ENCODE measurements around the gene USP46. TPM values are rescaled to one million over a fixed set of nuclear protein-coding genes. Genes with fewer than 3 reads are reported as not detected.

USP46 gene
- total RNA-seq, 1 donor: 19.4 TPM

DNA sequence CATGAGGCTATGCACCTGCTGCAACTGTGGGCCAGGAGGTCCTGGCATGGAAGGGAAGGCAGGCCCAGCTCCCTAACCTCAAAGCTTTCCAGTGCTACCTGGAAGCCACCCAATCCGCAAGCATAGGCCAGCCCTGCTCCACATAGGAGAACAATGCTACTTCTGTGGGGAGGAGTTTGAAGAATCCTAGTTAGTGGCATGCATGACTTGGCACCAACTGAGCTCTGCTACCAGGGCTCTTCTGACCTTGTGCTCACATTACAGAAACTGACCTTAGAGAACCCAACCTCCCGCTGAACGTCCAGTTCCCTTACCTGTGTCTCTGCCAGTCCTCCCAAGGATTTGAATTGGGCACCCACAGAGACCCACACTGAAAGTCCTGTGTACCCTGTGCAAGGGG is 58.8 kb downstream of the USP46 start:
- no peak overlapping the region for H3K4me3 ChIP-seq (ENCODE audit: low read depth, low read length)
- TF ChIP-seq, protein P1, sequence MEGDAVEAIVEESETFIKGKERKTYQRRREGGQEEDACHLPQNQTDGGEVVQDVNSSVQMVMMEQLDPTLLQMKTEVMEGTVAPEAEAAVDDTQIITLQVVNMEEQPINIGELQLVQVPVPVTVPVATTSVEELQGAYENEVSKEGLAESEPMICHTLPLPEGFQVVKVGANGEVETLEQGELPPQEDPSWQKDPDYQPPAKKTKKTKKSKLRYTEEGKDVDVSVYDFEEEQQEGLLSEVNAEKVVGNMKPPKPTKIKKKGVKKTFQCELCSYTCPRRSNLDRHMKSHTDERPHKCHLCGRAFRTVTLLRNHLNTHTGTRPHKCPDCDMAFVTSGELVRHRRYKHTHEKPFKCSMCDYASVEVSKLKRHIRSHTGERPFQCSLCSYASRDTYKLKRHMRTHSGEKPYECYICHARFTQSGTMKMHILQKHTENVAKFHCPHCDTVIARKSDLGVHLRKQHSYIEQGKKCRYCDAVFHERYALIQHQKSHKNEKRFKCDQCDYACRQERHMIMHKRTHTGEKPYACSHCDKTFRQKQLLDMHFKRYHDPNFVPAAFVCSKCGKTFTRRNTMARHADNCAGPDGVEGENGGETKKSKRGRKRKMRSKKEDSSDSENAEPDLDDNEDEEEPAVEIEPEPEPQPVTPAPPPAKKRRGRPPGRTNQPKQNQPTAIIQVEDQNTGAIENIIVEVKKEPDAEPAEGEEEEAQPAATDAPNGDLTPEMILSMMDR (IDR thresholded peaks at IDR 0.05; ENCODE audit: insufficient read depth, low read depth, low read length): no peak
- no peak for DNase-seq (ENCODE audit: low read depth)

DNA sequence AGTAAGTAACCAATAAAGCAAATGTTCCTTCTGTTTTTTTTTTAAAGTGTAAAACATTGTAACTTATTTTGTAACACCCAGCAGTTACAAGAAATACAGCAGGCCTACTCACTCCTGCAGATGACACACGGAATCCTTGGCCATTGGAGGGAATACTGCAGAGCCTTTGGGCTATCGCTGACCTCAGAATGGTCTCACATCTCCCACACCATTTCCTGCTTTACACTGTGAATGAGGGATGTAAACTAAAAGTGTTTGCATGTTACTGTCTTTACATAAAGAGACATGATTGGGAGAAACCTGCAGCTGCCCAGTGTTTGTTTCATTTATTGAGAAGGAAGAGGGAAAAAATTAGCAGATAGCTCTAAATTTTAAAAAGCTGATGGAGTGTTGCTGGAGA is 64.1 kb downstream of the USP46 start:
- TF ChIP-seq, protein P1 (IDR thresholded peaks at IDR 0.05; ENCODE audit: insufficient read depth, low read depth, low read length): no peak
- H3K4me3 ChIP-seq (ENCODE audit: low read depth, low read length): no peak overlapping the region
- DNase-seq (ENCODE audit: low read depth): peak; percentile 67

DNA sequence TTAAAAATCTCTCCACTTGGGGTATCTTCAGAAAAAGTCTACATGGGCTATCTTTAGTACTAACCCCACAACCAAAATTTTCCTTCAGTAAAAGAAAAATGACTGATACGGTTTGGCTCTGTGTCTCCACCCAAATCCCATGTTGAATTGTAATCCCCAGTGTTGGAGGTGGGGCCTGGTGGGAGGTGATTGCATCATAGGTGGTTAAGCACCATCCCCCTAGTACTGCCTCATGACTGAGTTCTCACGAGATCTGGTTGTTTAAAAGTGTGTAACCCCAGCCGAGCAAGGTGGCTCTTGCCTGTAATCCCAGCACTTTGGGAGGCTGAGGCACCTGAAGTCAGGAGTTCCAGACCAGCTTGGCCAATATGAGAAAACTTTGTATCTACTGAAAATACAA is 66.8 kb downstream of the USP46 start:
- DNase-seq (ENCODE audit: low read depth): peak; percentile 34
- TF ChIP-seq, protein P1 (IDR thresholded peaks at IDR 0.05; ENCODE audit: insufficient read depth, low read depth, low read length): no peak

DNA sequence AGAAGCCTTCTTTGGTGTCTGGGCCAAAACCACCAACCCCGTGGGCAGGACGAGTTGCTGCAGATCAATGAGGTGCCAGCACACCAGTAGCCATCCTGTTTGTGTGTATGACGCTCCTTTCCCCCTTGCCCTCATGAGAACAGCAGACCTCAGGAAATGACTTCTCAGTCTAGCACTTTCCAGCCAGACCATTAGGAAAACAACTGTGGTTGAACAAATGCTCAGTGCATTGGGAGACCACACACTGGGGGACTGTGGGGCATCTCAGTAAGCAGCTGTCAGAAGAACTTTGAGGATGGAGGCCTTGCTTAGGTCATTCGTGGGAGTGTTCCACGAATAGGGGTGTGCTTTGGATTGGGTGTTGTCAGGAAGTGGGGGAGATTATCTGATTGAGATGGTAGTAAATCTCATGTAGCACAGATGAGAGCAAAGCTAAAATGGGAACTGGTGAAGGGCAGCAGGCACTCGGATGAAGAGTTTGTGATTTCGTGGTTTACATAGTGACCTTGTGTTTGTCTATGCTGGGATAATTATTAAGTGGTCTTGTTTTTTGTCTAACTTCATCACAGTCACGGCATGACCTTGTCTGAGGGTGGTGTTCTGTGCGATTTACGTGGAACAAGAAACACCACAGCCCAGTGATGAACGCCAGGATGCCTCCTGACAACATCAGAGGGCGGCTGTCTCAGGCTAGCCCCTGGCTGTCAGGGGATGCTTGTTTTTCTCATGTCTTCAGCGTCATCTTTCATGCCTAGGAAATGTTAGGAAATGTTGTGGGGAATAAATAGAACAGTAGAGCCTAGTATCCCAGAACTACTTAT is 70.1 kb downstream of the USP46 start:
- DNase-seq (ENCODE audit: low read depth): peak; percentile 93
- H3K4me3 ChIP-seq (ENCODE audit: low read depth, low read length): no peak overlapping the region
- TF ChIP-seq, protein P1 (IDR thresholded peaks at IDR 0.05; ENCODE audit: insufficient read depth, low read depth, low read length): no peak

More for the DNA sequence above, 66.8 kb downstream of the USP46 start:
- H3K4me3 ChIP-seq (ENCODE audit: low read depth, low read length): no peak overlapping the region

- DNase-seq (ENCODE audit: low read depth): peak; percentile 50
- H3K4me3 ChIP-seq (ENCODE audit: low read depth, low read length): no peak overlapping the region
- TF ChIP-seq, protein P1 (IDR thresholded peaks at IDR 0.05; ENCODE audit: insufficient read depth, low read depth, low read length): peak; percentile 55
Measured at GRCh38 chr4:52588097-52588496, 71.0 kb downstream of the USP46 start.

DNA sequence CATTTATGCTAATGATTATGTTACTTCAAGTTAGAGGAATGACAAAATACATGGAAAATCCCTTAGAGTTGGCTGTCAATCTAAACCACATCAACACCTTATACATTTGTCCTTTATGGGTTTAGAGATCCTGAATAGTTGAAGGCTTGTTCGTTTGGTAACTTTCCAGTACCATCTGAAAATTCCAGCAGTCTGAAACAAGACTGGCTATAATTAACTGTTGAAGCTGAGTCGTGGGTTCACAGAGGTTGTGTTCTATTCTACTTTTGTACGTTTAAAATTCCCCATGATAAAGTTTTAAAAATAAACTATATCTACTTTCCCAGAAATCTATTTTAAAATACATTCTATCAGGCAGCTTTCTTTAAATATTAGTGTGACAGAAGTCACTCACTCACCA is 73.0 kb downstream of the USP46 start:
- no peak overlapping the region for H3K4me3 ChIP-seq (ENCODE audit: low read depth, low read length)
- TF ChIP-seq, protein P1 (IDR thresholded peaks at IDR 0.05; ENCODE audit: insufficient read depth, low read depth, low read length): no peak
- no peak for DNase-seq (ENCODE audit: low read depth)

All from fibroblast of villous mesenchyme (primary cell).